Mesenteric fat pad (tissue), 1 donor: ENCODE measurements around the gene HSPB7. TPM values are rescaled to one million over a fixed set of nuclear protein-coding genes. Genes with fewer than 3 reads are reported as not detected.
"Not testable (repeated sequence)": the region's sequence is repeated elsewhere in the genome, so short reads cannot be mapped to it uniquely, and the experiment has no call there.

Source experiments
- DNase-seq: peaks from one replicate; pipeline ENCODE4 v3.0.0-alpha.2; 2020; ENCODE audit warnings: low spot score
- total RNA-seq: library from RNA; stranded (reverse); fragmentation: NEBNext Ultra II Directional; extraction: Animal tissue kit (Norgen Biotek cat#: 25700); gene quantifications from one replicate; pipeline ENCODE4 v1.2.1, GENCODE V29; 2021
- donor health status: DM: yes; HTN: yes; CAD: no.

HSPB7 gene
- total RNA-seq, 1 donor from 2014 or later = 342 TPM

- DNase-seq = no peak
Measured at GRCh38 chr1:15983275-15983674, 34.6 kb downstream of the HSPB7 start.

DNA sequence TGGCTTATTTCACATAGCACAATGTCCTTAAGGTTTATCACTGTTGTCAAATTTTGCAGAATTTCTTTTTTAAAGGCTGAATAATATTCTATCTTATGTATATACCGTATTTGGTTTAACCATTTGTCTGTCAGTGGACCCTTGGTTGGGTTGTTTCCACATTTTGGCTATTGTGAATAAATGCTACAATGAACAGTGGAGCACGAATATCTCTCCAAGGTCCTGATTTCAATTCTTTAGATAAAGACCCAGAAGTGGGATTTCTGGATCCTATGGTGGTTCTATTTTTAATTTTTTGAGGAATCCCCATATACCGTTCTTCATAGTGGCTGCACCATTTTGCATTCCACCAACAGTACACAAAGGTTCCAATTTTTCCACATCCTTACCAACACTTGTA lies 36.2 kb downstream of the HSPB7 start:
- DNase-seq = no peak

- not testable (repeated sequence) for DNase-seq
Measured at GRCh38 chr1:15977947-15978346, 39.9 kb downstream of the HSPB7 start.

DNA sequence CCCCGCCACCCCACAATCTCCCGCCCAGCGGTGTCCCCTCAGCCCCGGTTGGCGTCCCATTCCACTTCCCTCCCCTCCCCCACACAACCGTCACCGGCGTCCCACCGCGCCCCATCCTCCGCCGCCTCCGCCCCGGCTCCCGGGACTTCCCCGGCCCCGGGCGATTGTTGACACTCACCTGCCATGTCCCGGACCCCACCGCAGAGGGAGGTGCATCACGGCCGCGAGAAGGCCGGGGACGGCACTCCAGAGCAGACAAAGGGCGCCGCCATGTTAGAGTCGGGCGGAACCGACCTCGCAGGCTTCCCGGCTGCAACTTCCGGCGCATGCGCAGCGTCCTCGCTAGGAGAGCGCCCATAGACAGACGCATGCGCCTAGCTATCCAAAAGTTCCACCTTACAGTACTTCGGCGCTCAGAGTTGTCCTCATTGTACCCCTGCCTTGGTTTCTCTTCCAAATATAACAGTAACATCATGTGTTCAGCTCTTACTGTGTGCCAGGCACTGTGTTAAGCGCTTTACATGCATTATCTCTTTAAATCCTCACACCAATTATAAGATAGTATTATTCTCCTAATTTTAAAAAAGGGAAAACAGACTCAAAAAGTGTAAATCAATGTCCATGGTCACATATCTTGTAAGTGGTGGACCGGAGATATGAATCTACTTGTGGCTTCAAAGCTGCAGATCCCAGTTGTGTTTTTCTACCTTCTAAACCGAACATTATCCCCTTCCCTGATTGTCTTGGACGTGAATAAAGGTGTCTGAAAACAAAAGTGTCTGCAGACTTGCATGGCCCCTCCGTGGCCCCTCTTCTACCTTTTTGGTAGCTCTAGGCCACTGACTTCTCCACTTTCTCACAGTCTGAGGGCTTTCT lies 41.8 kb downstream of the HSPB7 start, which contains the start of gene ZBTB17:
Gene ZBTB17 (minus strand): TSS at position 297 of the 876 bp plus-strand sequence. CDS start 27,606 bp downstream, outside the sequence.
- DNase-seq = peak; percentile 99

DNA sequence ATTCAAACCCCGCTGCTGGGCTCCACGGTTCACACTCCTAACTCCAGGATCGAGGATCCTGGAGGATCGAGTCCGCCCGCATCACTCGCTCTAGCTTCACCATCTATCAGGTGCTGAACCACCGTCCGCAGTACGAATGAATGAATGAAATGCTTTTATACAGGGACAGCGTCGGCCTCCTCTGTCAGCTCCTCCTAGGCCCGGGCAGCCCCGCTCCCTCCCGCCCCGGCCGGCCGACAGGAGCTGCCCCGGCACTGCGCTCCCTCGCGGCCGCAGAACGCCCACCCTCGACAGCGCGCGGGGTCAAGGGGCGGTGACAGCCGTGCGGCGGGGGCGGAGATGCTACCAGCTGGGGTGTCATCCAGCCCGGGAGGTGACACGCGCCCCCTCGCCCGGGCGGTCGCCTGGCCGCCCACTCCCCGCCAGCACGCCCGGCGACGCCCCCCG lies 42.5 kb downstream of the HSPB7 start:
- DNase-seq = no peak

GRCh38 chr1:15974855-15975254 lies 43.0 kb downstream of the HSPB7 start:
- no peak for DNase-seq

- no peak for DNase-seq
Measured at GRCh38 chr1:15973772-15974171, 44.1 kb downstream of the HSPB7 start.

DNA sequence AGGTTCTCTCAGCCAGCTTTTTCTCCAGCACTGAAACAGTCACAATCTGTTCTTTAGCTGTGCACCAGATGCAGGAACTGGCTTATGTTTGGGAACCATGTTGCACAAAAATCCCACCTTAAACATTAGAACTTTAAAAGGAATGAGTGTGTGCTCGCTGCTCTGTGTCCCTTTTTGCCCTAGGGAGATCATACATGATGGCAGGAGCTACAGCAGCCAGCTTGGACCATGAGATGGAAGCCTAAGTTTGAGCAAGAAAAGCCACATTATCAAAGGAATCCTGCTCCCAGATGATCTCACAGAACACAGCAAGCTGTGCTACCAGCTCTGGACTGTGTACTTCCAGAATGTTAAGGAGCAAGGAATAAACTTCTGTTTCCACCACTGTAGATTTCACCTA lies 45.4 kb downstream of the HSPB7 start:
- no peak for DNase-seq

- no peak for DNase-seq
Measured at GRCh38 chr1:15970911-15971310, 46.9 kb downstream of the HSPB7 start.

DNA sequence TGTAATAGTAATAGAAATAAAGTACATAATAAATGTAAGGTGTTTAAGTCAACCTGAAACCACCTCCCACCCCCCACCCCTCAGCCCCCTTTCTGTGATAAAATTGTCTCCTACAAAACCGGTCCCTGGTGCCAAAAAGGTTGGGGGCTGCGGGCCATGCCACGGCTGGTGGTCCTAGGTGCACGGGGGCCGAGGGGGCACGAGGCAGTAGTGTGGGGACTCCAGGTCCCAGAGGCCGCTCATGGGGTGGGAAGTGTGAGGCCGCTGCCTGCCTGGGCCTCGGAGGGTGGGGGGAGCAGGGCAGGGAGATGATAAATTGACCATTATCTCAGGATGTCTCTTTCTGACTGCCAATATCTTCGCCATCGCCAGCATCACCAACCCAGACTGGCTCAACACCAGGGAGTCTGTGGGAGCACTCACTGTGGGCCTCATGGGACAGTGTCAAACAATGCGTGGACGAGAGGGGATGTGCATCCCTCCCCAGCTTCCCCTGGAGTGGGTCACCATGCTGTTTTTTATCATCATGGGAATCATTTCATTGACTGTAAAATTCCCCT lies 48.4 kb downstream of the HSPB7 start:
- no peak for DNase-seq

DNA sequence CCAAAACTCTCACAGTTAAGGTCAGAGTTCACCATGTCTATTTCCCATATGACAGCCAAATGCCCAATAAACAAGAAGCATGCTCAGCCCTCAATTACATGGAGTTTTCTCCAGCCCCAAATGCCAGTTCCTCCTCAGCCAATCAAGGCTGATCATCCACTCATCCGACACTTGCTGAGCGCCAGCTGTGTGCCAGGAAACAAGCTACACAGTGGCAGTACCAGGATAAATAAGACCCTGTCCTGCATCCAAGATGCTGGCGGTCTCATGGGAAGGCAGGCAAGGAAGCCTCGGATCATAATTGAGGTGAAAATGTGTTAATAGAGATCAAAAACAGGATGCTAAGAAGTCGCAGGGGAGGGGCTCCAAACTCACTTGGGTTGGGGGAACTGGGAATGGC lies 49.7 kb downstream of the HSPB7 start:
- DNase-seq = no peak

GRCh38 chr1:15966956-15967344 lies 50.9 kb downstream of the HSPB7 start:
- DNase-seq = no peak

GRCh38 chr1:15966081-15966955 lies 51.5 kb downstream of the HSPB7 start:
- no peak for DNase-seq

GRCh38 chr1:15965228-15965767 lies 52.5 kb downstream of the HSPB7 start:
- no peak for DNase-seq

Other genes with a start within 250 kb of the HSPB7 start
- gene UQCRHL, start 210.4 kb downstream of the HSPB7 start, total RNA-seq = 1.3 TPM
- 92.0 TPM for gene SPEN, start 170.3 kb downstream of the HSPB7 start, total RNA-seq
- gene ZBTB17, start 41.9 kb downstream of the HSPB7 start, total RNA-seq = 29.9 TPM
- not detected for gene SRARP, start 13.8 kb downstream of the HSPB7 start, total RNA-seq
- 0.39 TPM for gene CLCNKA, start 4.0 kb upstream of the HSPB7 start, total RNA-seq
- 0.35 TPM for gene CLCNKB, start 25.7 kb upstream of the HSPB7 start, total RNA-seq
- gene FAM131C, start 55.6 kb upstream of the HSPB7 start, total RNA-seq = not detected
- gene EPHA2, start 138.0 kb upstream of the HSPB7 start, total RNA-seq = 17.6 TPM
- gene ARHGEF19, start 194.6 kb upstream of the HSPB7 start, total RNA-seq = 6.7 TPM
- gene CPLANE2, start 219.1 kb upstream of the HSPB7 start, total RNA-seq = 1.9 TPM